Endodermal cell (in vitro differentiated cells): ENCODE measurements around the gene RFX4. TPM values are rescaled to one million over a fixed set of nuclear protein-coding genes. Genes with fewer than 3 reads are reported as not detected.
A peak's percentile ranks its signal among the peaks of the same experiment; 100 is the strongest.

Source experiments
- DNase-seq: peaks from one replicate; pipeline ENCODE4 v3.0.0-alpha.2; 2017
- H3K27ac ChIP-seq: 2 replicates; pipeline ENCODE4 v1.5.1; 2013; ENCODE audit warnings: mild to moderate bottlenecking, low read depth, low read length, moderate library complexity
- H3K27me3 ChIP-seq: 2 replicates; pipeline ENCODE4 v1.6.1; 2013; ENCODE audit warnings: mild to moderate bottlenecking, low read length, moderate library complexity; ENCODE audit not compliant: insufficient read depth, control insufficient read depth, poor library complexity, severe bottlenecking
- H3K36me3 ChIP-seq: 2 replicates; pipeline ENCODE4 v1.7.0; 2013; ENCODE audit warnings: mild to moderate bottlenecking, low read length, moderate library complexity; ENCODE audit not compliant: control insufficient read depth, insufficient read depth
- H3K4me1 ChIP-seq: one replicate; pipeline ENCODE4 v1.7.0; 2013; ENCODE audit warnings: low read length; ENCODE audit not compliant: control insufficient read depth, insufficient read depth
- H3K4me3 ChIP-seq: 2 replicates; pipeline ENCODE4 v1.5.1; 2013; ENCODE audit warnings: mild to moderate bottlenecking, low read length, moderate library complexity
- H3K9ac ChIP-seq: 2 replicates; pipeline ENCODE4 v1.6.1; 2013; ENCODE audit warnings: mild to moderate bottlenecking, low read length, moderate library complexity; ENCODE audit not compliant: poor library complexity, severe bottlenecking; ENCODE audit errors: extremely low read depth
- H3K9me3 ChIP-seq: 2 replicates; pipeline ENCODE4 v1.6.1; 2013; ENCODE audit warnings: mild to moderate bottlenecking, low read length, moderate library complexity; ENCODE audit not compliant: control insufficient read depth
- H3K27ac Mint-ChIP-seq: 2 replicates; pipeline ENCODE4 v1.8.0; 2020; ENCODE audit warnings: mixed read lengths
- H3K27me3 Mint-ChIP-seq: 2 replicates; pipeline ENCODE4 v1.8.0; 2021; ENCODE audit warnings: mild to moderate bottlenecking, mixed read lengths; ENCODE audit not compliant: insufficient read depth
- H3K36me3 Mint-ChIP-seq: 2 replicates; pipeline ENCODE4 v1.8.0; 2020; ENCODE audit warnings: low read depth, mixed read lengths
- H3K4me1 Mint-ChIP-seq: 2 replicates; pipeline ENCODE4 v1.8.0; 2020; ENCODE audit warnings: mixed read lengths
- H3K4me3 Mint-ChIP-seq: 2 replicates; pipeline ENCODE4 v1.8.0; 2020; ENCODE audit warnings: mild to moderate bottlenecking, moderate library complexity, mixed read lengths
- H3K9me3 Mint-ChIP-seq: 2 replicates; pipeline ENCODE4 v1.8.0; 2020; ENCODE audit warnings: mild to moderate bottlenecking, mixed read lengths
- CTCF ChIP-seq: fragments of 200-600 bp; sonication (generic); conservative IDR thresholded peaks from 2 replicates; pipeline ENCODE4 v1.5.0; 2021; ENCODE audit warnings: antibody characterized with exemption, mild to moderate bottlenecking
- WGBS, 2 experiments: methylation state at CpG; one replicate each; pipeline versions ENCODE4 v1.1.5 to v1.1.7; 2013; ENCODE audit warnings: missing lambda C conversion rate in 2 of 2, mixed read lengths in 1 of 2; ENCODE audit not compliant: insufficient coverage in 1 of 2, insufficient read length in 1 of 2; 5-methylcytosine and 5-hydroxymethylcytosine counted together
- total RNA-seq, 2 donors: library from RNA; stranded (reverse); fragmentation: NEBNext Ultra II Directional in 1 of 2; extraction: Animal tissue kit (Norgen Biotek cat#: 25700) in 1 of 2; gene quantifications; 2 replicates in 1 of 2; 3 replicates in 1 of 2; pipeline ENCODE4 v1.2.1, GENCODE V29; 2021

RFX4 gene
- total RNA-seq, 2 donors from 2014 or later, result 0.09 to 0.86 TPM

GRCh38 chr12:106682594-106683234, 99.9 kb downstream of the RFX4 start:
- TF ChIP-seq CTCF, result peak; percentile 62
- WGBS, 2 experiments, result 72 to 76% methylated on average over 4 of the region's 4 CpGs

GRCh38 chr12:106684497-106684896, 101.7 kb downstream of the RFX4 start:
- H3K4me3 ChIP-seq, result no peak overlapping the region
- no peaks in the 10 kb centered on the region for H3K36me3 ChIP-seq
- Mint-ChIP-seq H3K4me3 (no peak overlapping the region), H3K4me1 (peaks cover 7% of the 10 kb centered on the region), H3K36me3 (no peaks in the 10 kb centered on the region), H3K27ac (no peak overlapping the region), H3K27me3 (no peaks in the 10 kb centered on the region), H3K9me3 (no peaks in the 10 kb centered on the region)
- H3K27me3 ChIP-seq, result no peaks in the 10 kb centered on the region
- no peak for DNase-seq
- TF ChIP-seq CTCF, result no peak
- no peak overlapping the region for H3K27ac ChIP-seq
- WGBS, 2 experiments, result 86 to 94% methylated on average over 5 to 6 of the region's 7 CpGs
- H3K9me3 ChIP-seq, result no peaks in the 10 kb centered on the region
- H3K4me1 ChIP-seq, result no peaks in the 10 kb centered on the region
- no peak overlapping the region for H3K9ac ChIP-seq

More at GRCh38 chr12:106682594-106683234, 99.9 kb downstream of the RFX4 start:
- H3K4me1 ChIP-seq, result no peaks in the 10 kb centered on the region
- no peak overlapping the region for H3K4me3 ChIP-seq
- peaks cover 7% of the 10 kb centered on the region for H3K4me1 Mint-ChIP-seq
- no peaks in the 10 kb centered on the region for H3K27me3 Mint-ChIP-seq
- H3K4me3 Mint-ChIP-seq, result no peak overlapping the region
- no peaks in the 10 kb centered on the region for H3K27me3 ChIP-seq
- no peak overlapping the region for H3K27ac ChIP-seq
- no peaks in the 10 kb centered on the region for H3K9me3 ChIP-seq
- H3K27ac Mint-ChIP-seq, result no peak overlapping the region
- no peaks in the 10 kb centered on the region for H3K36me3 Mint-ChIP-seq
- H3K9me3 Mint-ChIP-seq, result no peaks in the 10 kb centered on the region
- H3K9ac ChIP-seq, result no peak overlapping the region
- DNase-seq, result peak; percentile 38
- no peaks in the 10 kb centered on the region for H3K36me3 ChIP-seq

- Mint-ChIP-seq H3K4me1 (peaks cover 7% of the 10 kb centered on the region), H3K27ac (no peak overlapping the region), H3K9me3 (no peaks in the 10 kb centered on the region), H3K36me3 (no peaks in the 10 kb centered on the region), H3K4me3 (no peak overlapping the region), H3K27me3 (no peaks in the 10 kb centered on the region)
- TF ChIP-seq CTCF, result no peak
- Histone ChIP-seq H3K27ac (no peak overlapping the region), H3K4me1 (no peaks in the 10 kb centered on the region), H3K36me3 (no peaks in the 10 kb centered on the region), H3K4me3 (no peak overlapping the region), H3K9ac (no peak overlapping the region), H3K27me3 (no peaks in the 10 kb centered on the region), H3K9me3 (peaks cover 2% of the 10 kb centered on the region)
- DNase-seq, result no peak
Measured at GRCh38 chr12:106685381-106685780, 102.6 kb downstream of the RFX4 start.
